BJ (cell line): Measurements from ENCODE around the gene CUL1. TPM values are rescaled to one million over a fixed set of nuclear protein-coding genes. Genes with fewer than 3 reads are reported as not detected.

ENCODE experiments used
- CTCF ChIA-PET: fragments of 350-600 bp; formaldehyde crosslinking; extraction: SDS; loops from one replicate; lab custom pipeline; 2021; ENCODE audit warnings: antibody characterized with exemption, inconsistent platforms; lab: Yijun Ruan, JAX
- POLR2A ChIA-PET: fragments of 300-600 bp; sonication (Branson Sonifier 250); formaldehyde crosslinking; extraction: SDS; loops from one replicate; lab custom pipeline; 2021; ENCODE audit warnings: antibody characterized with exemption; lab: Charles Lee
- DNase-seq: peaks from one replicate; pipeline ENCODE4 v3.0.0-alpha.2; 2011; ENCODE audit warnings: low read depth
- H3K27me3 ChIP-seq: 2 replicates; pipeline ENCODE4 v1.6.0; 2011; ENCODE audit warnings: low read length; ENCODE audit not compliant: control insufficient read depth, insufficient read depth
- H3K36me3 ChIP-seq: 2 replicates; pipeline ENCODE4 v1.5.1; 2011; ENCODE audit warnings: low read length; ENCODE audit not compliant: control insufficient read depth, insufficient read depth
- H3K4me3 ChIP-seq: 2 replicates; pipeline ENCODE4 v1.5.1; 2011; ENCODE audit warnings: low read depth, mild to moderate bottlenecking, control low read depth, low read length
- CTCF ChIP-seq: IDR thresholded peaks from 2 replicates; pipeline ENCODE4 v1.5.1; 2011; ENCODE audit warnings: low read depth, mild to moderate bottlenecking, control low read depth, inconsistent platforms, low read length, moderate library complexity; ENCODE audit not compliant: insufficient read depth
- polyA plus RNA-seq: library from polyadenylated mRNA; depleted of rRNA; stranded (reverse); fragments of >200 nt; gene quantifications from 2 replicates; pipeline ENCODE4 v1.2.3, GENCODE V29; 2011

CUL1 gene
- polyA plus RNA-seq, 1 experiment = 38.6 TPM

- Histone ChIP-seq H3K4me3 (no peak overlapping the region), H3K36me3 (peaks cover 25% of the 10 kb centered on the region), H3K27me3 (no peaks in the 10 kb centered on the region)
- ChIA-PET CTCF (no interaction called here), POLR2A (no interaction called here)
- no peak for TF ChIP-seq CTCF
- no peak for DNase-seq
These were observed 102.0 kb downstream of the CUL1 start for GRCh38 chr7:148800677-148801076.

GRCh38 chr7:148802101-148802493 is 103.4 kb downstream of the CUL1 start:
- POLR2A ChIA-PET = no interaction called here
- Histone ChIP-seq H3K36me3 (peaks cover 20% of the 10 kb centered on the region), H3K4me3 (no peak overlapping the region), H3K27me3 (no peaks in the 10 kb centered on the region)
- CTCF ChIA-PET = interaction anchor here (1.0 kb wide), 1 partner anchor 161 kb away, joined by 3 read pairs; no protein-coding TSS in a partner anchor
- no peak for DNase-seq
- TF ChIP-seq CTCF = no peak

- POLR2A ChIA-PET = no interaction called here
- Histone ChIP-seq H3K27me3 (no peaks in the 10 kb centered on the region), H3K4me3 (no peak overlapping the region), H3K36me3 (peaks cover 20% of the 10 kb centered on the region)
- no peak for TF ChIP-seq CTCF
- CTCF ChIA-PET = interaction anchor here (1.0 kb wide), 1 partner anchor 10 kb away, joined by 3 read pairs; no protein-coding TSS in a partner anchor
- no peak for DNase-seq
These were observed 104.4 kb downstream of the CUL1 start for GRCh38 chr7:148803094-148803493.

- no peaks in the 10 kb centered on the region for H3K27me3 ChIP-seq
- CTCF ChIA-PET = interaction anchor here (0.7 to 1.3 kb wide), 2 partner anchors 15 to 162 kb away, joined by 3 read pairs; no protein-coding TSS in a partner anchor
- POLR2A ChIA-PET = no interaction called here
- peaks cover 18% of the 10 kb centered on the region for H3K36me3 ChIP-seq
- H3K4me3 ChIP-seq = no peak overlapping the region
- DNase-seq = no peak
- no peak for TF ChIP-seq CTCF
These were observed 105.9 kb downstream of the CUL1 start for GRCh38 chr7:148804343-148805235.

GRCh38 chr7:148806187-148806586 is 107.5 kb downstream of the CUL1 start:
- no peak for DNase-seq
- ChIA-PET CTCF (interaction anchor here (1.3 kb wide), 1 partner anchor 161 kb away, joined by 3 read pairs; no protein-coding TSS in a partner anchor), POLR2A (no interaction called here)
- peaks cover 16% of the 10 kb centered on the region for H3K36me3 ChIP-seq
- H3K4me3 ChIP-seq = no peak overlapping the region
- no peak for TF ChIP-seq CTCF
- H3K27me3 ChIP-seq = no peaks in the 10 kb centered on the region
